Fibroblast of the aortic adventitia (primary cell): ENCODE measurements around the gene RYR3. TPM values are rescaled to one million over a fixed set of nuclear protein-coding genes. Genes with fewer than 3 reads are reported as not detected.

ENCODE experiments used
- DNase-seq: peaks from one replicate; pipeline ENCODE4 v3.0.0-alpha.2; 2010; ENCODE audit warnings: low read depth
- H3K4me3 ChIP-seq: 2 replicates; pipeline ENCODE4 v1.5.1; 2011; ENCODE audit warnings: low read depth, mild to moderate bottlenecking, control low read depth, low read length, moderate library complexity
- total RNA-seq: library from RNA; depleted of rRNA; stranded (reverse); fragments of >200 nt; gene quantifications from 2 replicates; pipeline ENCODE4 v1.2.3, GENCODE V29; 2012; ENCODE audit warnings: low replicate concordance
- TF ChIP-seq, protein P1 (sequence below): IDR thresholded peaks from 2 replicates; pipeline ENCODE4 v1.5.1; 2011; ENCODE audit warnings: mild to moderate bottlenecking, low read length, control low read depth, inconsistent platforms; ENCODE audit not compliant: insufficient read depth

RYR3 gene
- total RNA-seq, 1 donor = not detected

DNA sequence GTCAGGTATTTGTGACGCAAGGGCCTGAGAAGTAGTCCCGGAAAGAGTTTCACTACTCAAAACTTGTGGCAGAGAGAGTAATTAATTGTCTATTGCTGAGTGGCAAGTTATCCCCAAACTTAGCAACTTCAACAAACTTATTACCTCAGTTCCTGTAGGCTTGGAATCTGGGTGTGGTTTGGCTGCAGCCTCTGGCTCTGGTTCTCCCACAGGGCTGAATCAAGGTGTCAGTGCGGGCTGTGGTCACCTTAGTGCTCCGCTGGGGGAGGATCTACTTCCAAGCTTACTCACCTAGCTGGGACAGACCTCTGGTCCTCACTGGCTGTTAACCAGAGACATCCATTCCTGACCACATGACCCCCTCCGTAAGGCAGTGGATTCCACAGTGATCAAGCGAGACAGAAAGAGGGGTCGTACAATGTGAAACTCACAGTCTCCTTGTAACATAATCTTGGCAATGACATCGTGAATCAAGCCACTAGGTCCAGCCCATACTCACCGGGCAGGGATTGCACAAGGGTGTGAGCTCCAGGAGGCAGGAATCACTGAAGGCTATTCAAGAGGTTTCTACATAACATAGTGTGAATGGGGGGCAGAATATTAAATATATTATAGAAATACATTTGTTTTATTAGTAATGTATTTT is 138.3 kb downstream of the RYR3 start:
- no peak overlapping the region for H3K4me3 ChIP-seq
- TF ChIP-seq, protein P1, sequence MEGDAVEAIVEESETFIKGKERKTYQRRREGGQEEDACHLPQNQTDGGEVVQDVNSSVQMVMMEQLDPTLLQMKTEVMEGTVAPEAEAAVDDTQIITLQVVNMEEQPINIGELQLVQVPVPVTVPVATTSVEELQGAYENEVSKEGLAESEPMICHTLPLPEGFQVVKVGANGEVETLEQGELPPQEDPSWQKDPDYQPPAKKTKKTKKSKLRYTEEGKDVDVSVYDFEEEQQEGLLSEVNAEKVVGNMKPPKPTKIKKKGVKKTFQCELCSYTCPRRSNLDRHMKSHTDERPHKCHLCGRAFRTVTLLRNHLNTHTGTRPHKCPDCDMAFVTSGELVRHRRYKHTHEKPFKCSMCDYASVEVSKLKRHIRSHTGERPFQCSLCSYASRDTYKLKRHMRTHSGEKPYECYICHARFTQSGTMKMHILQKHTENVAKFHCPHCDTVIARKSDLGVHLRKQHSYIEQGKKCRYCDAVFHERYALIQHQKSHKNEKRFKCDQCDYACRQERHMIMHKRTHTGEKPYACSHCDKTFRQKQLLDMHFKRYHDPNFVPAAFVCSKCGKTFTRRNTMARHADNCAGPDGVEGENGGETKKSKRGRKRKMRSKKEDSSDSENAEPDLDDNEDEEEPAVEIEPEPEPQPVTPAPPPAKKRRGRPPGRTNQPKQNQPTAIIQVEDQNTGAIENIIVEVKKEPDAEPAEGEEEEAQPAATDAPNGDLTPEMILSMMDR = no peak
- no peak for DNase-seq

DNA sequence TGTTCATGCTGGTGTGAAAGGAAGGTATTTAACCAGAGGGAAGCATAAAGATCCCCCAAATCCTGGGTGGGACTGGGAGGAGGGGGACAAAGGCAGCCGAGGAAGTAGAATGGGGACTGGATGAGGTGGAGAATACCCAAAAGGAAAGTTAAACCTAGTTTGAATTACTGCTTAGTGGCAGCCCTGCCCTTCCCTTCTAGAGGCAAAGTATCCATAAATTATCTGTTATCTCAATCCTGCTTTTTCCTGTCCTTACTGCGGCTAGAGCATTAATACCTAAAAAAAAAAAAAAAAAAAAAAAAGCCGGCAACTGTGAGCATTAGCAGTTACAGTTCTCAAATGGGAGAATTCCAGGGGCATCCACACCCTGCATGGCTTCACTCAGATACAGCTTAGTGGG is 139.0 kb downstream of the RYR3 start:
- DNase-seq = no peak
- no peak overlapping the region for H3K4me3 ChIP-seq
- TF ChIP-seq, protein P1 = no peak

DNA sequence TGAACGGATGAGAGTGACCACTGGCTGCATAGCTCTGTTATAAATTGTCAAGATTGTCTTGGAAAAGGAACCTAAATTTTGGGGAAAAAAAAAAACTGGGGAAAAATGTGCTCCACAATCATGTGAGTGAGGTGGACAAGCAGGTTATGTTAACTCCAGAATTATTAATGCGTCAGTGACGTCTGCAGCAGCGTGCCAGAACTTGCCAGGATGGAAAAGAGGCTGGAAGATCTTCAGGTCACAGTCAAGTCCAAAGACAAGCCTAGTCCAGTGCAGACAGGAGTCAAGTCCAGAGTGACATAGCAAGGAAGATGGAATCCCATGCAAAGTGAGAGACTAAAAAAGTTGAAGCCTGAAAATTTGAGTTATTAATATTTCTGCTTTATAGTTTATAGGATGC is 140.6 kb downstream of the RYR3 start:
- no peak for DNase-seq
- TF ChIP-seq, protein P1 = no peak
- no peak overlapping the region for H3K4me3 ChIP-seq

DNA sequence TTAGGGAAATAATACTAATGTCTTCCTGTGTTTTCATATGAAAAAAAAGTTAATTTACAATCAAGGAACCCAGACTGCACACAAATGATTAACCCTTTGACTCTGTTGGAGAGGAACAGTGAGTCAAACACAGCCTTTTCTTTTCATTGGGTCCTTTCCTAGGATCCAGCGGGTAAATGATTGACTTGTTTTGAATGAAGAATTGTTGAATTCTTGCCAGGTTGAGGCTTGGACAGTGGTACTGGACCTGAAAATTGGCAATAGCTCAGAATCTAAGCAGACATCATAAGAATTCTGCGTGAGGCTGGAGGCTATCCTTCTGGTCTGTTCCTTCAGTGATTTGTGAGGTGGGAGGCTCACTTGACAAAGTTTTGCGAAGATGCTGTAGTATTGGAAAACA is 143.0 kb downstream of the RYR3 start:
- DNase-seq = no peak
- TF ChIP-seq, protein P1 = no peak
- no peak overlapping the region for H3K4me3 ChIP-seq

DNA sequence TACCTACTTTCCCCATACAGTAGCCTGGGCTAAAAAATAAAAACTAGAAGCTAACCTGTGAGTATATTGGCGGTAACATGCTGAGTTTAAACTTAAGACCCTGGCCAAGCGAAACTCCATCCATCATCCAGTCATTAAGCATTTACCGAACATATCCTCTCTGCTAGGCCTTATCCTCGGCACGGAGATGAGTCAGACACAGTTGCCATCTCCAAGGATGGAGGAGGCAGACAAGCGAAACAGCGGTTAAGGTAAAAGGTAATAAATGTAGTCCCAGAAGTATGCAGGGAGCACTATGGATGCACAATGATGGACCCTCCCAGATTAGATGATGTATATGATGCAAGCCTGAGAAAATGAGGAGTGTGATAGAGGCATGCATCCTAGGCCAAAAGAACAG is 143.6 kb downstream of the RYR3 start:
- no peak for DNase-seq
- TF ChIP-seq, protein P1 = no peak
- no peak overlapping the region for H3K4me3 ChIP-seq

DNA sequence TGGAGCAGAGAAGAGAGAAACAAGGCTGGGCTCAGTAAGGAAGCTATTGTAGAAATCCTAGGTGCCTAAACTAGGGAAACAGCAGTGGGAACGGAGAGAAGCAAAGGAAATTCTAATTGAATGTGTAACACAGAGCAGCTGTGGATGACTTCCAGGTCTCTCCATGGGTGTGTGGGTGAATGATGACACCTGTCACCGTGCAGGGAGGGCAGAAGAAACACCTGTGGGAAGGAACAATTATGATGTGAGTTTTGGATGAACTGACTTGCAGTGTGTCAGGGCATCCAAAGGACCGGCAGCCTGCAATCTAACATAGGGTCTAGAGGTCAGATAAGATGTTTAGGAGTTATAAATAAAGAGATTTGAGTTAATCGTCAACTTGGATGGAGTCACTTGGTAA is 144.2 kb downstream of the RYR3 start:
- TF ChIP-seq, protein P1 = no peak
- DNase-seq = no peak
- H3K4me3 ChIP-seq = no peak overlapping the region

DNA sequence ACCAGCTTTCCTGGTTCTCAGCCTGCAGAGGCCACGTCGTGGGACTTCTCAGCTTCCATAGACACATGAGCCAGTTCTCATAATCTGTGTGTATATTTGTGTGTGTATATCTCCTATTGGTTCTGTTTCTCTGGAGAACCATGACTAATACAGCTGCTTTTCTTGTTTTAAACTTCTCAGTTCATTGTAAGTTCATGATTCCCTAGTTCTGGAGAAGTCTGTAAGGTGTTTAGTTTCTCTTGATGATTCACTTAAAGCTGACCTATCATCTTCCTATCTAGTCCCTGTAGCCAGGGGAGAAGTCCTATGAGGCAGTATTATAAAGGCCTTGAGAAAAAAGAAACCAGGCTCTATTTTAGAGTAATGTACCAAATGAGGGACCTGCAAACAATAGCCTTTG is 147.7 kb downstream of the RYR3 start:
- DNase-seq = no peak
- TF ChIP-seq, protein P1 = no peak
- H3K4me3 ChIP-seq = no peak overlapping the region
